Suprapubic skin (tissue), 4 donors: ENCODE data around the gene NDOR1.

Experiments
- CTCF ChIP-seq, 2 donors: fragments of 200-600 bp in 1 of 2; fragments of 450-650 bp in 1 of 2; sonication (generic) in 1 of 2; IDR thresholded peaks; one replicate each; pipeline ENCODE4 v1.5.1; 2016 to 2019; ENCODE audit warnings: antibody characterized with exemption in 2 of 2, mild to moderate bottlenecking in 1 of 2, moderate library complexity in 1 of 2
- EP300 ChIP-seq: sonication (generic); formaldehyde crosslinking; IDR thresholded peaks from one replicate; pipeline ENCODE4 v1.6.1; 2017; ENCODE audit warnings: antibody characterized with exemption
- POLR2A ChIP-seq, 2 donors: fragments of 450-650 bp; IDR thresholded peaks; one replicate each; pipeline ENCODE4 v1.6.1; 2017; ENCODE audit warnings: antibody characterized with exemption in 2 of 2, mild to moderate bottlenecking in 2 of 2, moderate library complexity in 2 of 2
- POLR2AphosphoS5 ChIP-seq, 3 donors: sonication (generic); formaldehyde crosslinking; IDR thresholded peaks; one replicate each; pipeline ENCODE4 v1.6.1; 2017; ENCODE audit warnings: antibody characterized with exemption in 3 of 3

DNA sequence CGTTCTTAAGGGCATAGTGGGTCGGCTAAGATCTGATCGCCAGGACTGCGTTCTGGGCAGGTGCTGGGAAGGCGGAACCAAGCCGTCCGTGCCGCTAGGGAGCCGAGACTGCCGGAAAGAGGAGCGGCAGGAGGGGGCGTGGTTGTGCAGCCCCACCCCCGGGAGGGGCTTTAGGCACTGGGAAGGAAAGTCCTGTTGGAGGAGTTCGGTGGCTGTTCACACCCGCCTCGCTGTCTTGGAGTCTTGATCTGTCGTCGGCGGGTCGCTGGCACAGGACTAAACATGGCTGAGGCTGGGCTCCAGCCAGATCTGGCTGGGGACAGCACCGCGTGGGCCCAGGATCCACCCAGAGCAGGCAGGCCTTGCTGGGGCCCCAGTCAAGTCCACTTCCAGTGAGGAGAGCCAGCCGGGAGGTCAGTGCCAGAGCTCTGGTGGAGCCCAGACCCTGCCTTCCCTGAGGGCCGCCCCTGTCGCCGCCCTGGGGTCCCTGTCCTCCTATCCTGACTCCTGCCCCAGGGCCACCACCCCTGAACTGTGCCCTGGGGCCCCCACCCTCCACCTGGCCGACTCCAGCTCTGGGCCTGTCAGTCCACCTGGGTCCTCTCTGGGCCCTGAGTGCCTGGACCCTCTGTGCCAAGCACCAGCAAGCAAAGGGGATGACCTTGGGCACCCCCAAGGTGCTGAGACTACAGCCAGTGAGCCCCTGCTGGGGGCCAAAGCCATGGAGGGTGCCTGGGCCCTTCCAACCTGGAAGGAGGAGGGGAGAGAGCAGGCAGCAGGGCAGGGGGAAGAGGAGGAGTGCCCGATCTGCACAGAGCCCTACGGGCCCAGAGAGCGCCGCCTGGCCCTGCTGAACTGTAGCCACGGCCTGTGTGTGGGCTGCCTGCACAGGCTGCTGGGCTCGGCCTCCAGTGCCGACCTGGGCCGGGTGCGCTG lies 12.0 kb downstream of the NDOR1 start:
- TF ChIP-seq CTCF (IDR thresholded peaks at IDR 0.05) (no peak), EP300 (no peak), POLR2AphosphoS5 (IDR thresholded peaks at IDR 0.05) (no peak), POLR2A (IDR thresholded peaks at IDR 0.05) (no peak)
